Mesendoderm (in vitro differentiated cells): ENCODE results near the gene NEUROD2. TPM values are rescaled to one million over a fixed set of nuclear protein-coding genes. Genes with fewer than 3 reads are reported as not detected.

Experiments
- DNase-seq: peaks from one replicate; pipeline ENCODE4 v3.0.0; 2013
- H2AK5ac ChIP-seq: 2 replicates; pipeline ENCODE4 v1.6.1; 2013; ENCODE audit warnings: low read length, inconsistent platforms
- H2BK120ac ChIP-seq: 2 replicates; pipeline ENCODE4 v1.6.1; 2013; ENCODE audit warnings: low read depth, mild to moderate bottlenecking, low read length, moderate library complexity, mixed read lengths
- H2BK15ac ChIP-seq: replicated peaks from 2 replicates; pipeline ENCODE4 v1.6.1; 2013; ENCODE audit warnings: low read depth, mild to moderate bottlenecking, moderate library complexity
- H2BK5ac ChIP-seq: 2 replicates; pipeline ENCODE4 v1.6.1; 2013; ENCODE audit warnings: low read length, inconsistent platforms
- H3K18ac ChIP-seq: 2 replicates; pipeline ENCODE4 v1.6.1; 2013; ENCODE audit warnings: mild to moderate bottlenecking, low read length, mixed read lengths
- H3K23ac ChIP-seq: one replicate; pipeline ENCODE4 v1.6.1; 2013; ENCODE audit warnings: low read length
- H3K27ac ChIP-seq: 2 replicates; pipeline ENCODE4 v1.5.1; 2013; ENCODE audit warnings: low read depth, mild to moderate bottlenecking, inconsistent platforms, low read length, moderate library complexity
- H3K27me3 ChIP-seq: 2 replicates; pipeline ENCODE4 v1.6.1; 2013; ENCODE audit warnings: low read length, control low read depth, mild to moderate bottlenecking, inconsistent platforms; ENCODE audit not compliant: insufficient read depth, poor library complexity
- H3K36me3 ChIP-seq: 2 replicates; pipeline ENCODE4 v1.6.1; 2013; ENCODE audit warnings: low read length, inconsistent platforms; ENCODE audit not compliant: control insufficient read depth, insufficient read depth
- H3K4ac ChIP-seq: one replicate; pipeline ENCODE4 v1.6.1; 2013; ENCODE audit warnings: low read depth, mild to moderate bottlenecking, low read length, moderate library complexity
- H3K4me1 ChIP-seq: 2 replicates; pipeline ENCODE4 v1.6.1; 2013; ENCODE audit warnings: low read depth, low read length, inconsistent platforms; ENCODE audit not compliant: control insufficient read depth
- H3K4me2 ChIP-seq: 2 replicates; pipeline ENCODE4 v1.6.1; 2013; ENCODE audit warnings: low read length
- H3K4me3 ChIP-seq: 2 replicates; pipeline ENCODE4 v1.5.1; 2013; ENCODE audit warnings: mild to moderate bottlenecking, low read length
- H3K56ac ChIP-seq: one replicate; pipeline ENCODE4 v1.6.1; 2013; ENCODE audit warnings: low read length
- H3K79me1 ChIP-seq: 2 replicates; pipeline ENCODE4 v1.6.1; 2013; ENCODE audit warnings: low read length, inconsistent platforms
- H3K79me2 ChIP-seq: 2 replicates; pipeline ENCODE4 v1.6.1; 2013; ENCODE audit warnings: mild to moderate bottlenecking, low read length; ENCODE audit not compliant: control insufficient read depth, insufficient read depth
- H3K9ac ChIP-seq: 2 replicates; pipeline ENCODE4 v1.6.1; 2013; ENCODE audit warnings: low read length, inconsistent platforms
- H4K5ac ChIP-seq: one replicate; pipeline ENCODE4 v1.6.1; 2013; ENCODE audit warnings: low read length
- H4K8ac ChIP-seq: one replicate; pipeline ENCODE4 v1.6.1; 2013; ENCODE audit warnings: low read depth, mild to moderate bottlenecking, control low read depth, low read length, moderate library complexity
- WGBS: extraction: QIAGEN DNeasy Blood & Tissue Kit; methylation state at CpG from one replicate; pipeline ENCODE4 v1.1.7; 2013; ENCODE audit warnings: low lambda C conversion rate, missing lambda C conversion rate; ENCODE audit not compliant: insufficient coverage; ENCODE audit errors: extremely low coverage; 5-methylcytosine and 5-hydroxymethylcytosine counted together
- polyA plus RNA-seq, 2 experiments: library from polyadenylated mRNA; stranded (reverse); fragments of 200-250 nt; gene quantifications; one replicate each; pipeline ENCODE4 v1.2.3, GENCODE V29; 2013

Gene NEUROD2
- polyA plus RNA-seq (2013, experiment 1 of 2), result 0.01 TPM
- 0.01 TPM for polyA plus RNA-seq (2013, experiment 2 of 2)

DNA sequence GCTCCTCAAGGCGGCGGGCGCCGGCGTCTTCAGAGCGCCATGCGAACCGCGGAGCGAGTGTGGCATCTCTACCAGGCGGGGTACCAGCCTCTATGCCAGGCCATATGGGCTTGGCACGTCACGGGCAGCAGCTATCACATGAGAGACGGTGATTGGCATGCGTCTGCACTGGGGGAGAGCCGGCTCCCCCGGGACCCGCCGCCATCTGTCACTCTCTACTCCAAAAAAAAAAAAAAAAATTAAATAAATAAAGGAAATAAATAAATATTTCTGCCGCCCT, at the start of gene NEUROD2:
Gene NEUROD2, minus strand, starts transcription at position 70 of the 280 bp plus-strand sequence. CDS start 1,321 bp downstream, outside the sequence.
- H2AK5ac ChIP-seq, result no peak within 1 kb of the TSS
- H2BK5ac ChIP-seq, result no peak within 1 kb of the TSS
- H3K18ac ChIP-seq, result no peak within 1 kb of the TSS
- no peak within 1 kb of the TSS for H3K23ac ChIP-seq
- peaks cover 2% of the 10 kb centered on the region for H3K4me1 ChIP-seq
- H3K27ac ChIP-seq, result no peak within 1 kb of the TSS
- no peak within 1 kb of the TSS for H2BK120ac ChIP-seq
- H3K79me2 ChIP-seq, result no peaks in the 10 kb centered on the region
- H2BK15ac ChIP-seq, result no peak within 1 kb of the TSS
- no peak within 1 kb of the TSS for H4K5ac ChIP-seq
- no peak within 1 kb of the TSS for H3K4me3 ChIP-seq
- H3K9ac ChIP-seq, result no peak within 1 kb of the TSS
- no peak within 1 kb of the TSS for H3K56ac ChIP-seq
- peak within 1 kb of the TSS; percentile 21 for H3K4me2 ChIP-seq
- WGBS, result no CpG with 5 or more reads among the region's 20 CpGs
- no peaks in the 10 kb centered on the region for H3K79me1 ChIP-seq
- no peak for DNase-seq
- H4K8ac ChIP-seq, result no peak within 1 kb of the TSS
- no peaks in the 10 kb centered on the region for H3K36me3 ChIP-seq
- H3K4ac ChIP-seq, result no peak within 1 kb of the TSS
- H3K27me3 ChIP-seq, result peaks cover 62% of the 10 kb centered on the region

DNA sequence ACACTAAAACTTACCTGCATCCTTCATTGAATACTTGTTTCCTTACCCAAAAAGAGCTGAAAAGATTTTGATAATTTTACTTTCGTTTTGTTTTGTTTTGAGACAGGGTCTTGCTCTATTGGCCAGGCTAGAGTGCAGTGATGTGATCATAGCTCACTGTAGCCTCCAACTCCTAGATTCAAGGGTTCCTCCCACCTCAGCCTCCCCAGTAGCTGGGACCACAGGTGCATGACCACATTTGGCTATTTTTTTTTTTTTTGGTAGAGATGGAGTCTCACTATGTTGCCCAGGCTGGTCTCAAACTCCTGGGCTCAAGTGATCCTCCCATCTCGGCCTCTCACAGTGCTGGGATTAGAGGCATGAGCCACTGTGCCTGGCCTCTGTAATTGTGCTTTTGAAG, 47.4 kb upstream of the NEUROD2 start:
- no peak overlapping the region for H2AK5ac ChIP-seq
- H3K27me3 ChIP-seq, result no peaks in the 10 kb centered on the region
- H3K27ac ChIP-seq, result no peak overlapping the region
- no CpG with 5 or more reads among the region's 2 CpGs for WGBS
- no peak overlapping the region for H2BK15ac ChIP-seq
- H3K9ac ChIP-seq, result no peak overlapping the region
- no peak overlapping the region for H3K18ac ChIP-seq
- no peak overlapping the region for H3K56ac ChIP-seq
- peaks cover 10% of the 10 kb centered on the region for H3K4me1 ChIP-seq
- H3K36me3 ChIP-seq, result no peaks in the 10 kb centered on the region
- H3K79me1 ChIP-seq, result peaks cover 1% of the 10 kb centered on the region
- H3K23ac ChIP-seq, result no peak overlapping the region
- no peak overlapping the region for H3K4ac ChIP-seq
- H4K8ac ChIP-seq, result no peak overlapping the region
- H4K5ac ChIP-seq, result no peak overlapping the region
- DNase-seq, result no peak
- no peak overlapping the region for H2BK120ac ChIP-seq
- H3K79me2 ChIP-seq, result no peaks in the 10 kb centered on the region
- no peak overlapping the region for H3K4me3 ChIP-seq
- no peak overlapping the region for H2BK5ac ChIP-seq
- no peak overlapping the region for H3K4me2 ChIP-seq

DNA sequence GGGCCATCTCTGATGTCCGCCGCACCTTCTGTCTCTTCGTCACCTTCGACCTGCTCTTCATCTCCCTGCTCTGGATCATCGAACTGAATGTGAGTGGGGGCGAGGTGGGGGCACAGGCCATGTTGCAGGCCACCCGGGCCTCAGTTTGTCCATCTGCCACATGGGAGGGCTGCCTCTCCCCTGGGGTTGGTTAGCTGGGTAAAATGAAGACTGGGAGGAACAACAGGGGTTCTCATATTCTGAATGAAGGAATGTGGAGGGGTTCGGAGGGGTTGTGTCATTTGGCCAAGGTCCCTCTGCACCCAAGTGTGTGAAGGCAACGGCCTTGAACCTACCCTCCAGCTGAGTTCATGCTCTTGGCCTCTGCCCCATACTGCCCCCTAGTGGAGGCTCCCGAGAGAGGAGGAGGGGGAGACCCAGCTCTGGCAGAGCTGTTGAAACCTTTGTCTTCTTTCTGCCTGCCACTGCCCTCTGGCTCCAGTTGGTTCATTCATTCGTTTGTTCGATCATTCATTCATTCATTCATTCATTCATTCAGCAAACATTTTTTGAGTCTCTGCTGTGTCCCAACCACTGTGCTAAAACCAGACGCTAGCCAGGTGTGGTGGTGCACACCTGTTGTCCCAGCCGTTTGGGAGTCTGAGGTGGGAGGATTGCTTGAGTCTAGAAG, 46.1 kb upstream of the NEUROD2 start:
- H2BK5ac ChIP-seq, result no peak overlapping the region
- no peak overlapping the region for H3K27ac ChIP-seq
- no peak overlapping the region for H2BK15ac ChIP-seq
- peaks cover 1% of the 10 kb centered on the region for H3K79me1 ChIP-seq
- no peaks in the 10 kb centered on the region for H3K36me3 ChIP-seq
- no peak overlapping the region for H3K23ac ChIP-seq
- no peak overlapping the region for H3K9ac ChIP-seq
- H3K4me2 ChIP-seq, result no peak overlapping the region
- H4K8ac ChIP-seq, result no peak overlapping the region
- no peak overlapping the region for H3K4me3 ChIP-seq
- H3K4ac ChIP-seq, result no peak overlapping the region
- no peaks in the 10 kb centered on the region for H3K79me2 ChIP-seq
- H3K27me3 ChIP-seq, result no peaks in the 10 kb centered on the region
- H3K56ac ChIP-seq, result peak overlapping the region; percentile 65
- DNase-seq, result peak; percentile 84
- H3K18ac ChIP-seq, result no peak overlapping the region
- H2BK120ac ChIP-seq, result no peak overlapping the region
- H2AK5ac ChIP-seq, result peak overlapping the region; percentile 22
- WGBS, result no CpG with 5 or more reads among the region's 14 CpGs
- no peak overlapping the region for H4K5ac ChIP-seq
- peaks cover 10% of the 10 kb centered on the region for H3K4me1 ChIP-seq

DNA sequence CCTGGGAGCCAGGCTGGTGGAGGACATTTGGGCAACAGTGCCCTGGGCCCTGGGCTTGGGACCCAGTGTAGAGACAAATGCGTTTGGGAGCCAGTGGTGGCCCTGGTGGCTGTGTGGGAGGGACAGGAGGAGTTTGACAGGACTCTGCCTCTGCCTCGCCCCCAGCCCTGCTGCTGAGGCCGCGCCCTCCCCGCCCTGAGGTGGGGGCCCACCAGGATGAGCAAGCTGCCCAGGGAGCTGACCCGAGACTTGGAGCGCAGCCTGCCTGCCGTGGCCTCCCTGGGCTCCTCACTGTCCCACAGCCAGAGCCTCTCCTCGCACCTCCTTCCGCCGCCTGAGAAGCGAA, 45.6 kb upstream of the NEUROD2 start:
- WGBS, result no CpG with 5 or more reads among the region's 12 CpGs
- H3K27ac ChIP-seq, result peak overlapping the region; percentile 66
- H2BK120ac ChIP-seq, result no peak overlapping the region
- H3K4ac ChIP-seq, result no peak overlapping the region
- no peaks in the 10 kb centered on the region for H3K27me3 ChIP-seq
- no peak overlapping the region for H4K5ac ChIP-seq
- peak overlapping the region; percentile 22 for H2AK5ac ChIP-seq
- peak overlapping the region; percentile 59 for H3K9ac ChIP-seq
- no peak overlapping the region for H3K18ac ChIP-seq
- H3K79me2 ChIP-seq, result no peaks in the 10 kb centered on the region
- peaks cover 10% of the 10 kb centered on the region for H3K4me1 ChIP-seq
- no peak overlapping the region for H2BK15ac ChIP-seq
- H2BK5ac ChIP-seq, result peak overlapping the region; percentile 55
- no peaks in the 10 kb centered on the region for H3K36me3 ChIP-seq
- H4K8ac ChIP-seq, result no peak overlapping the region
- no peak overlapping the region for H3K4me2 ChIP-seq
- H3K23ac ChIP-seq, result no peak overlapping the region
- peaks cover 3% of the 10 kb centered on the region for H3K79me1 ChIP-seq
- no peak overlapping the region for H3K4me3 ChIP-seq
- H3K56ac ChIP-seq, result peak overlapping the region; percentile 65
- no peak for DNase-seq

DNA sequence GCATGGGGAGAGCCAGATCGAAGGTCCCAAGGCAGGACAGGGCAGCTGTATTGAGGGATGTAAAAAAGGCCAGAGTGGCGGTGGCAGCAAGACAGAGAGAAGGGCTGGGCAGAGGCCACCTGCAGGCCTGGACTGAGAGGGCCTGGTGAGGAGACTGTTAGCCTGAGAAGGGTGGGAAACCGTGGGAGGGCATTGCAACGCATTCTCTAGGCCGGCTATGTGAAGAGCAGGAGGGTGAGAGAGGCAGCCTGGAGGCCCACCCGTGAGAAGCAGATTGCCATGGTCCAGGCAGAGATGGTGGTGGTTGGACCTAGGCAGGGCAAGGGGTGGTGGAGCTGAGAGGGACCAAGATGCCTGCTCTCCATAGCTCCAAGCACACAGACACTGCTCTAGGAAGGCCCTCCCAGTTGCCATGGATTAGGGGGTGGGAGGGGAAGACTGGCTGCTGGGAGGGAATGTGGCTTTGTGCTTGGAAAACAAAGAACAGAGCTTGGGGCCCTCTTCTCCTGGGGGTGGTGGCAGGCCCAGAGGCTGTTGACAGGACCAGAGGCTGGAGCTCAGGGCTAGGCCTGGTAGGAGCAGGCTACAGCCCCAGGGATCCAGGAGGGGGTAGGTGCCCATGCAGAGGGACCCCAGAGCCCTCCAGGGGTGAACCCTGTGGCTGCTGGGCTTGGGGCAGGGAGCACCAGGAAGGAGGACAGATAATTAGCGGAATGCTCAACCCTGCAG, 45.0 kb upstream of the NEUROD2 start:
- Histone ChIP-seq H3K79me2 (no peaks in the 10 kb centered on the region), H2BK5ac (peak overlapping the region; percentile 55), H3K36me3 (no peaks in the 10 kb centered on the region), H3K27ac (peak overlapping the region; percentile 66), H3K23ac (no peak overlapping the region), H2BK15ac (no peak overlapping the region), H2AK5ac (no peak overlapping the region), H3K4me3 (no peak overlapping the region), H3K4me1 (peaks cover 10% of the 10 kb centered on the region), H3K27me3 (no peaks in the 10 kb centered on the region), H3K79me1 (peaks cover 3% of the 10 kb centered on the region), H4K8ac (no peak overlapping the region), H2BK120ac (no peak overlapping the region), H3K9ac (peak overlapping the region; percentile 59), H3K4me2 (no peak overlapping the region), H4K5ac (no peak overlapping the region), H3K56ac (peak overlapping the region; percentile 74), H3K18ac (no peak overlapping the region), H3K4ac (no peak overlapping the region)
- DNase-seq, result peak; percentile 85
- WGBS, result no CpG with 5 or more reads among the region's 7 CpGs
